ENCODE measurements around the gene GIGYF2.

Gene GIGYF2

DNA sequence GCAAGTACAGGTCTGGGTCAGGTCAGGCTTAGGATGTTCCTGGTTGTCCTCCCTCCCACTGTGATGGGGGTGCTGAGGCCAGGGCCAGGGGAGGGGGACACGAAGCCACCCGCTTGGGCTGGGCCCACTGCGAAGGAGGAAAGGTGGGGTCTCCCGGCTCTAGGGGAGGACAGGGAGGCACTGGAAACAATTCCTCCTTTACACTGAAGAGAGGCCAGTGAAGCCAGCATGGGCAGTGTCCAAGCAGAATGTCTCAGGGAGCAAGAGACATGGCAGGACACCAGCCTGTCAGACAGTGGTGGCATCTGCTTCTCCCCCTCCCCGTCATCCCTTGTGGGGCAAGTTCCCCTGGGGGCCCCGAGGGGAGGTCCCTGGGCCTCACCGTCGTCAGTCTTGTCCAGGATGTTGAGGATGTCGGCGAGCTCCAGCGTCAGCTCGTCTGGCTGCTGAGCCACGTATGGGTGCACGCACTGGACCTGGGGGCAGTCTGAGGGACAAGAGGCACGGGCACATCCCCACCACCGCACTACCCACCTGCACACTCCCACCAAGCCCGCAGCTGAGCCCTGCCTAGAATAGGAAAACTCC, 183.7 kb downstream of the GIGYF2 start:
- DNase-seq (ENCODE audit: low read depth) = no peak

DNA sequence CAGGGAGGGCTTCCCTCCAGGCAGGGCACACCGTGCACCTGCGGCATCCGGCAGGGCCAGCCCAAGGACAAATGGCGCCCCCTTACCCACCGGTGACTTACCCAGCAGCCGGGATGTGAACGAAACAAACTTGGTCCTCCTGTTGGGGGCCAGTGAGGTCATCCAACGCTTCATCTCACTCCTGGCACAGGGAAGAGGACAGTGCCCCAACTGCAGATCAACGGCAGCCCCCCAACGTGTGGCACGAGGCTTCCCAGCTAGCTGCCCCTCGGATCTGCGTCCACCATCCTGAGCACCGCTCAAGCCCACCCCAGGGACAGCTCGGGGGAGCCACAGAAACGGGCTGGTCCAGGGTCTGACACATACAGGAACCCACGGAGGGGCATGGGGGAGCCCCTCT, 185.0 kb downstream of the GIGYF2 start:
- DNase-seq (ENCODE audit: low read depth) = no peak

DNA sequence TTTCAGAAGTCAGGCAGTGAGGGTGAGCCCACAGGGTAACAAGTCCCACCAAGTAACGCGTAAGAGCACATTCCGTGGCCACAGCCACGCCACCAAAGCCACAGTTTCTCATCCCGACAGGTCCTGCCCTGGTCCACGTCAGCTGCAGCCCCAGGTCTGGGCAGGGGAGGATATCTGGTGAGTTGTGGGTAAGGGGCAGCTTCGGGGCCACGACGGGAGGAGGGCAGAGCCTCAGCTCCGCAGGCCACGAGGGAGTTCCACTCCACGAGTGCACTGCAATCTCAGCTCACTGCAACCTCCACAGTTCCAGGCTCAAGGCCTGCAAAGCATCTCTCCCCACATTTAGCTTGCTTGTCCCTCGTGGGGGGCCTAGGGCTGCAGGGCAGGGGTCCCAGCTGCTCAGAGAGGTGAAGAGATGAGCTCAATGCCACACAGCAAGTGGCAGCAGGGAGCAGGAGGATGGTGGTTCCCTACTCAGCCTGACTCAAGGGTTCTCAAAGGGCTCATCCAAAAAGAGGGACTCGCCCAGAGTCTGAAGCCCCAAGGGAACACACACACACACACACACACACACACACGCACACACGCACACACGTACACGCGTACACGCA, 185.5 kb downstream of the GIGYF2 start:
- DNase-seq (ENCODE audit: low read depth) = no peak

DNA sequence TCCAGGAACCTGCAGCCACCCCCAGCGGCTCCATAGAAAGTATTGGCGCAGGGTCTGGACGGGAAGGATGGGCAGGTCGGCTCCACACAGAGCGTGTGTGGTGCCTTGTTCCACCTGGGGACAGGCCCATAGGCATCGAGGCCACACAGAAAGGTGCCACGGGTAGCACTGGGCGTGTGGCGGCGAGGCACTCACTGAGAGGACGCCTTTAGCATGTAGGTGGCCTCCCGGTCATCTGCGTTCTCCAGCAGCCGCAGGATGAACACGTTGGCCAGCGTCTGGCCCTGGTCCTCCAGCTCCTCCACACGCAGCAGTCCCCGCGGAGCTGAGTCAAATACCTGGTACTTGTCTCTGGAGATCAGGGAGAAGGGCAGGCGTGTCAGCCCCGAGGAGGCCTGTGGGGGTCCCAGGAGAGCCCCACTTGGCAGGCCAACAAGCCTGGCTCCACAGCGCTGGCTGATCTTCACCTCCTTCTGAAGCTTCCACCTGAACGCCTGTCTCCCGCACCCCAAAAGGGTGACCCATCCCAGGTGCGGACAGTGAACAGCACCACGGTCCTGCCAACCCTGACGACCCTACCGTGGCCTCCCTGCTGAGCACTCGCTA, 186.1 kb downstream of the GIGYF2 start:
- DNase-seq (ENCODE audit: low read depth) = no peak

DNA sequence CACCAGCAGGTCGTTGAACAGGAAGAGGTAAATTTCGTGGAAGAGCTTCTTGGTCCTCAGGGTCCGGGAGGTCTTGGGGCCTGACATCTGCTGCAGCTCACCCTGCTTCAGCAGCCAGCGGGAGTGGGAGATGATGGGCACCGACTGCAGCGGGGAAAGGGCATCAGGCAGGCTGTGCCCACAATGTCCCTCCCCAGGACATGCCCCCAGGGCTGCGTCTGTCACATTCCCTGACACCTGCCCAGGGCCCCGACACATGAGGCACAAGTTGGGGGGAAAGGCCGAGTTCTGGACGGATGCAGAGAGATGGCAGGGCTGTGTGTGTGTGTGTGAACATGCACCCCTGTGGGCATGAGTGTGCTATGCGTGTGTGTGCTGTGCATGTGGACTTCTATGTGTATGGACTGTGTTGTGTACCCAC, 186.9 kb downstream of the GIGYF2 start:
- DNase-seq (ENCODE audit: low read depth) = no peak

DNA sequence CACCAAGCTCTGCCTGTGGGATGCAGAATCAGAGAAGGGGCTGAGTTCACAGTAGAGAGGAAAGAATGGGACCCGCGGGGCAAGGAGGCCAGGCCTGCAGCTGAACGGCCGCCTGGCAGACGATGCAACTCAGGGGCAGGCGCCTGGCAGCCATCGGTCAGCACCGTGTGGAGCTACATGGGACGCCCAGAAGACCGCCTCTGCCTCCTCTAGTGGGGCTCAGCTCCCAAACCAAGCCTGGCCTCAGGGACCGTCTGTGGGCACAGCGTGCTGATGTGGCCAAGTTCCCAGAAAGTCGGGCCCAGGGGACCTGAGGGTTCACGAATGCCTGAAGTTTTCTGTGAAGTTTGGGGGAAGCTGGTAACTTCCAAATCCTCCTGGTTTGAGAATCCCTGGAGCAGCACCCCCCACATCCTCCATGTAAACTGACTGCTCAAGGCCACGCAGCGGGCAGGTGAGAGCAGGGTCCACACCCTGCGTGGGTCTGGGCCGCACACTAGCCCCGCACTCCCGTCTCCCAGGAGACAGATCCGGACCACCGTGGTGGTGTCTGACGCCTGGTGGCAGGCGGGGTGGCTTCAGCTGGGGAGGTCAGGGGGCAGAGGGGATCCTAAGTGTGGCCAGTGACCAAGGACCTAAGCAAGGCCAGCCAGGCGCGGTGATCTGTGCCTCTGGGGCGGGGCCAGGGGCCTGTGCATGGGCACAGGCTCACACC, 187.6 kb downstream of the GIGYF2 start:
- no peak for DNase-seq (ENCODE audit: low read depth)

DNA sequence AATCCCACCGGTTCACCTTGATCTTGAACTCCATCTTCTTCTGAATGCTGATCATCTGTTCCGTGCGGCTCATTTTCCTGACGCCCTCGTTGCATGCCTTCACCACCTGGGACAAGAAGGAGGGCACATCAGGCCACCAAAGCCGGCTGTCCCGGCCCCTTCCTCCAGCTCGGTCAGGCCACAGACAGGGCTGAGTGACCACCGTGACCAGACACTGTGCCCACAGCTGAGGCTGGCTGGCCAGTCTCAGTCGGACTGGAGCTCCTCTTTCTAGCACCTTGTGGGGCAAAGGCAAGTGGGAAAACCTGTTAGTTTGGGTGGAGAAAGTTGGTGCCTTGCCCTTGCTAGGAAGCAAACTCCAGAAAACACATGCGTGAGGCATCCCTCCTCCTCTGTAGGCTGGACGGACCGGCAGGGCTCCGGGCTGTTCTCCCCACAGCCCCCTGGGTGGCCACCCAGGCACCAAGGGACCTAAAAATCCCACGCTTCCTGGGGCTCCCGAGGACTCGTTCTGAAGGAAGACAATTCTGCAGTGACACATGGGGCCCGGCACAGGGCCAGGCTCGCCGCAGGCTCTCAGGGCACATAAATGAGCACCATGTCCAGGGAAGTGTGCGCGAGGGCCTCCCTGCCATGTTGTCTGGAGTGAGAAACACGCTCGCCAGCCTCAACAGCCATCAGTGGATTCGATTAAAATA, 188.3 kb downstream of the GIGYF2 start:
- DNase-seq (ENCODE audit: low read depth) = no peak

DNA sequence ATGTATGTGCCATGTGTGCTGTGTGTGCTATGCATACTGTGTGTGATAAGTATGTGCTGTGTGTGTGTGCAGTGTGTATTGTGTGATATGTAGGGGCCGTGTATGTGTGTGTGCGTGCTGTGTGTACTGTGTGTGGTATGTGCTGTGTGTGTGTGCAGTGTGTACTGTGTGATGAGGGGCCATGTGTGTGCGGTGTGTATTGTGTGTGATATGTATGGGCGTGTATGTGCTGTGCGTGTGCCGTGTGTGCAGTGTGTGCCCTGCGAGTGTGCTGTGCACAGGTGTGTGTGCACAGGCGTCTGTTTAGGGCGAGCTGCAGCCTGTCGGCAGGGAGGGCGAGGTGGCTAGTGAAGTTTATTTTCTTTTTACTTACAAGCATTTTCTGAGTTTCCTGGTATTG, 189.0 kb downstream of the GIGYF2 start:
- DNase-seq (ENCODE audit: low read depth) = no peak

DNA sequence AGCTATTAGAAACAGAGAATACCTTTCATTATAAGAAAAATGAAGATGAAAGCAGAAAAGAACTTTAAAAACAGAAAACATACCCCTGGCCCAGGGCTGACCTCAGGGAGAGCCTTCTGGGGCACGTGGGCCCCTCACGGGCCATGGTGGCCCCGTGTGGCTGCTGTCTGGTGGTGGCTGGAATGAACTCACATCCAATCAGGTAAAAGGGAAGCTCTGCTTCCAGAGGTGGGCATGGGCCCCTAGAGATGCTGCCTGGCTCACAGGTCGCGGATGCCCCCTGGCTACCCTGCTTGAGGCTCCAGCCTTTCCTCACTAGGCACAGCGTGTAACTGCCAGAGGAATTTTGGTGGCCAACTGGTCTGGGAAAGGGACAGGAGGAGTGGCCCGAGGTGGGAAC, 189.5 kb downstream of the GIGYF2 start:
- no peak for DNase-seq (ENCODE audit: low read depth)

DNA sequence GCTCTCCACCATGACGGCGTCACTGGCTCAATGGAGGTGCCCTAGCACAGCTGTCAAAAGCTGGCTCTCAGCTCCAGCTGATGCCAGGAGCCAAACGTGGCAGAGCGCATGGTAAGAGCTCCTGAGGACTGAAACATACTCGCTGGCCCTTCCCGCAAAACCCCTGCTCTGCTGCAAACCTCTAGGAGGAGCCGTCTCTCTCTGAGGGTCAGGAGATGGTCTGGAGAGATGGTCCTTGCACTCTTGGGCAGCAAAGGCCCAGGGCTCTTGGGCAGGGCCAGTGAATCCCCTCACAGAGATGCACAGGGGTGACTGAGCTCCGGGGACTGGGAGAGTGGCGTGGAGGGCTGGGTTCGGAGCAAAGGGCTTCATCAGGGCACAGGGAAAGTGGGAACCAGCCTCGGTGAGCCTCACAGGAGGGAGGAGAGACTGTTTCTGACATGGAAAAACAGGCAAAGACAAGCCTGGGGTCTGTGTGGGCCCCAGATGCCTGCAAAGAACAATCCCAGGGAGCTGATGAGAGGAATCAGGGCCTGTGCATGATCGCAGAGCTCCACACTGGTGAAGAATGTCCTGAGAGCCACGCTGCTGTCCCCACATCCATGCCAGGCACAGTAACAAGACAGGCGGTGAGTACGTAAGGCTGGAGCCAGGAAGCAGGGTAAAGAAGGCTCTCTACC, 190.2 kb downstream of the GIGYF2 start:
- no peak for DNase-seq (ENCODE audit: low read depth)

DNA sequence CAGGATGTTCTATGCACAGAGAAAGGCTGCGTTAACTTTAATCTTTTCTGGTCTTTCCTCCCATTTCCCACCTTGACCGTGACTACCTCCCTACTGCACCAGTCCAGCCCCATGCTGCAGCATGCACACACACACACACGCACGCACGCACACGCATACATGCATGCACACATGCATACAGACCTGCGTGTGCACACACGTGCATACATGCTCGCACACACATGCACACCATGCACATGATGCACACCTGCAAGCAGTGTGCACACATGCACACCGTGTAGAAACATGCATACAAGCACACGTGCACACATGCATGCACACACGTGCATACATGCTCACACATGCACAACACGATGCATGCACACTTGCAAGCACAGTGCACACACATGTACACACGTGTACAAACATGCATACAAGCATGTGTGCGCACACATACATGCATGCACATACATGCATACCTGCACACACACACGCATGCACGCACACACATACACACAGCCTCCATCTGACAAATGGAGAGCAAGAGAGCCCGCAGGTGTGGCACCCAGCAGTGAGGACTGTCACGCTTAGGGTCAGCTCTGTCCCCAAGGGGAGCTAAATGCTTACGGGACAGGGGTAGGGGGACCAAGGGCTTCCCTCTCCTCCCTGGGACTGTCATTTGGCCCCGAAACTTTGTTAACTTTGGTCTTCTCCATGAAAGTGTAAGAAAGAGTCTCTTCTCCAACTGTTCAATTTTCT, 191.1 kb downstream of the GIGYF2 start:
- DNase-seq (ENCODE audit: low read depth) = no peak

DNA sequence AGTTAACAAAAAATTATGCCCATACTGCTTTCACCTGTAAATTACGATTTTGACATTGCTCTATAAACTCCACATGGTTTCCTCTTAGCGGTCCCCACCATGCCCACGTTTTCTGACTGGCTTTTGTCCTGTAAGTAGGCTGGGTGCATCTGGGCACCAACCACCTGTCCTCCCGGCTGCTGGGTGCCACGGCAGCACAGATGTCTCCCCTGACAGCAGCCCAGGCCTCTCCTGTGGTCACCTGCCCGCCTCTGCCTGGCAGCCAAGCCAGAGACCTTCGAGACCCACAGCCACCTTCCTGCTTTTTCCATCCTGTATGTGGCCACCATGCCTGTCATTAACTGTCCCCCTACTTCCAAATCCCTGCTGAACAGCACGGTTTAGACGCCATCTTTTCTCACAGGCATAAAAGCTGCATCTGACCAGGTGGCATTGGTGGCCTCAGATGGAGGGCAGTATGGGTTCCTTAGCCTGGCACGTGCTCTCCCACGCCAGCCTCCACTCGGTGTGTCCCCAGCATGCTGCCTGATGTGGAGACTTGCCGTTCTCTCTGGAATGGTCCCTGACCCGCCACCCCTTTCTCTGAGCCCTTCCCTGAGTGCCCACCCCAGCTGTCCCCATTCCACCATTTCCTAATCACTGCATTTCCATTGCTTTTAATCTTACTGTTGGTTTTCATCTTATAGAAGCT, 191.9 kb downstream of the GIGYF2 start:
- no peak for DNase-seq (ENCODE audit: low read depth)

DNA sequence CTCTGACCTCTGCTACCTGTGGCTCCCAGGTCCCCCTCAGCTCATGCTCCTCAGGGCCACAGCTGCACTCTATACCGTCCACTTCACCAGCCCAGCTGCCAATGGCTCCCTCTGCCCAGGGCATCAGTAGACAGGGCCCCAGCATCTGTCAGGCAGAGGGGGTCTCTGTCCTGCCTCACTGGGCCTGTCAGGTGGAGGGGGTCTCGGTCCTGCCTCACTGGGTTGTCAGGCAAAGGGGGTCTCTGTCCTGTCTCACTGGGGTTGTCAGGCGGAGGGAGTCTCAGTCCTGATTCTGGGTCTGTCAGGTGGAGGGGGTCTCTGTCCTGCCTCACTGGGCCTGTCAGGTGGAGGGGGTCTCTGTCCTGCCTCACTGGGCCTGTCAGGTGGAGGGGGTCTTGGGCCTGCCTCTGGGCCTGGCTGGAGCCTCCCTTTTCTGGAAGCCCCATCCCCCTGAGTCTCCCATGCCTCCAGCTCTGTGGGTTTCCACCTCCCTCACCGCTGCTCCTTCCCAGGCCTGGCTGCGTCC, 192.8 kb downstream of the GIGYF2 start:
- no peak for DNase-seq (ENCODE audit: low read depth)

DNA sequence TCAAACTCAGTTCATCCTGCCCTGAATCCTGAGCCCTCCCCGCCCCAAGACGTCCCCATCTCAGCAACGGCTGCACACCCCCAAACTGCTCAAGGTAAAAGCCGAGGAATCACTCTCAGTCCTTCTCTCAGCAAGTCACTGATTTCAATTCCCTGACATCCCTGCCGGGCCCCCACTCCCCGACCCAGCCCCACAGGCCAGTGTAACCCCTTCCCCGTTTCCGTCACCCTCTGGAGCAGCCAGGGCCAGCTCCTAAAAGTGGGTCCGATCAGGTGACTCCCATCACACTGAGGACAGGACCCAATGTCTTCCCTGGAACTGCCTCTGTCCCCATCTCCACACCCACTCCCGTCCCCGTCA, 193.4 kb downstream of the GIGYF2 start:
- DNase-seq (ENCODE audit: low read depth) = no peak

DNA sequence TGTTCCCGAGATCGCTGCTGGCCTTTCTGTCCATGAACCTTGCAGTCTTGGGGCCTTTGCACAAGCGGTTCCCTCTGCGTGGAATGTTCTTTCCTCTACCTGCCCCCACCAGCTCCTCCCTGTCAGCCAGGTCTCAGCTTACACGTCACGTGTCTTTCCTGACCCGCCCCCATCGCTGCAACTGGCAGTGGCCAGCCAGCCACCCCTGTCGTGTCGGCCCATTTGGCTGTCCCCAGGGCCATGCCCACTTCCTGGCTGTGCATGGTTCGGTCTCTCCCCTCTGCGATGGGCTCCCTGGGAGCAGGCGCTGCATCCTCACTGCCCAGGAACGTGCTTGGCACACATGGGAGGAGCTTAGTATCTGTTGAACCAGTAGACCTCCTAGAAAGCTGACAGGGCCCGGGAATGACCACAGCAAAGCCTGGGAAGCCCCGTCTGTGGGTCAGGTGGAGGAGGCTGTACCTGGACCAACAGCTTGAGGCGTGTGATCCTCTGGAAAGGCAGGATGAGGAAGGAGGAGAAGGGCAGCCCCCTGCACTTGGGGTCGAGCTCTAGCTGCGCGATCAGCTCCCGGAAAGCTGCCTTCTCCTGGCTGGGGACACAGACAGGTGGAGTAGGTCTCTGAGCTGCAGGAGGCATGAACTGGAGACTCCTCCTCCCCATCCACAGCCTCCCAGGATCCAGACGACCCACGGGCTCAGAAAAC, 193.9 kb downstream of the GIGYF2 start:
- DNase-seq (ENCODE audit: low read depth) = no peak

DNA sequence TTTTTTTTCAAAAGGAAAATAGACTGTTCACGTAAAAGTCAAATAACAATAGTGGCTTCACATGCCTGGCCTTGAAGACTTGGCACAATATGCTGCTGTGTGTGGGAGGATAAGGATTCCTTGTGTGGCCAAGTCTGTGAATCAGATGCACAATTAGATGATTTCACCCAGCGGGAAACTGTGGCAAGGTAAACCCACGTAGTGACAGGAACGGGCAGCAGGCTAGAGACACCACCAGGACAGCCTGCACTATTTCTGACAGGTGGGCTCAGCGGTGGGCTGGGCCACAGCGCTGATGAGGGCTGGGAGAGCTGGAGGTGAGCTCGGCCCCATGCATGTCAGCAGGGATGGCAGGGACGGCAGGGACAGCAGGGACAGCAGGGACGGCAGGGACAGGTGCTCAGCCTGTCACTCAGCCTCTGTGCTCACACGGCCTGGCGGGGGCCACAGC, 194.5 kb downstream of the GIGYF2 start:
- no peak for DNase-seq (ENCODE audit: low read depth)

DNA sequence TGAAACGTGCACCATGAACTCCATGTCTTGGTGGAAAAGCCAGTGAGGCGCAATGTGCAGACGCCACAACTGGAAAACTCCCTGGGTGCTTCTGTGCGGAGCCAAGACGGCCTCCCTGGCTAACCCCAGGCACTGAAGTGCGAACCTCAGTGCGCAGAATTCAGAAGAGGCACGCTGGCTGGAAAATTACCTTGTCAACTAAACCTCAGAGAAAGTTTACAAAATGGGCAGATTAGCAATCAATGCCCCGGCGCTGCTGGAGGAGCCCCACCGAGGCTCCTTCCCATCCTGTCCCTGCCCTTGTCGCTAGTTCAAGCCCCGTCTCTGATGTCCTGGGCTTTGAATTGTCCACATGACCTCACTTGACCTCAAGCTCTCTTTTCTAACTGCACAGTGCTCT, 195.1 kb downstream of the GIGYF2 start:
- DNase-seq (ENCODE audit: low read depth) = no peak

DNA sequence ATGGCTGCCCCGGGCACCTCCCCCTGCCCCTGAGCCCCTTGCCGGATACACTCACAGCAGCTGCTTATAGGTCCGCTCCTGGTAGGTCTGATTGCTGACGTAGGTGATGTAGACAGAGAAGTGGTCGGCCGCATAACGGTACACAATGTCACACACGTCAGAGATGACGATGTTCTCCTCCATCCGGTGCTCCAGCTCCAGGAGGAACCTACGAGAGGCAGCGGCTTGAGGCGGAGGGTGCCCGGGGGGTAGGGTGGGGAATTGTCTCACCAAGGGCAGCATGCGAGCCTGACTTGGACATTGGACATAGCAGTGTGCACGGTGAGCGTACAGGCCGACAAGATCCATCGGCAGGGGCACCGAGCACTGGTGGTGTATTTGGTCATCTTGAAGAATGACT, 195.7 kb downstream of the GIGYF2 start:
- no peak for DNase-seq (ENCODE audit: low read depth)

DNA sequence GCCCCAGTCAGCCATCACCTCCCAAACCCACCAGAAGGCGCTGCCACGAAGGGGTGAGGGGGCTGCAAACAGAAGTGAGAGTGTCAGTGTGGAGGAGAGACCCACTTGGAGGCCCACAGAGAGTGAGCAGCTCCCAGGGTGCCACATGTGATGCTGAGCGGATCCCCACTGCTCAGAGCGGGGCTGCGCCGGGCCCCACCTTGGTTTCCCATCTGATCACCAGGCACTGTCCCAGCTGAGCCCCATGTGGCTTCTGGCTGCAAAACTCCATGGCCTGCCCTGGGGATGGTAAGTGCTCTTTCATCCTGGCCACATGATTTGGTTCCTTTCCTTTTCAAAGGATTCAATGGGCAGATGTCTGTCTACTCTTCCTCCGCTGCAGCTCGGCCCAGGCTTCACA, 196.7 kb downstream of the GIGYF2 start:
- DNase-seq (ENCODE audit: low read depth) = no peak

DNA sequence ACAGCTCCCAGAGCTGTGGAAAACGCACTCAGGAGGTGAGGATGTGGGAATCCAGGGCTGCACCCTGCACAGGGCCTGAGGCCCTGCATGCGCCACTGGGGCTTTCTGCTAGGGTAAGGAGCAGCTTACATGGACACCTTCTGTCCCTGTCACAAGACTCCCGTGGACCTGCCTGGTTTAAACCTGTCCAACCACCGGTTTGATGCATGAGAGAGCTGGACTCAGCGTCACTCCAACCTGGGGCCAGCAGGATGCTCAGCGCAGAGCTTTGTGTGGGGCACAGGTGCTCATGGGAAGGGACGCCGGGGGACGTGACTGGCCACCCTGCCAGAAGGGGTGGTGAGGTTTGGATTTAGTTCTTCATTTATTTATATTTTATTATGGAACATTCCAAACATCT, 197.1 kb downstream of the GIGYF2 start:
- no peak for DNase-seq (ENCODE audit: low read depth)
